ENCODE measurements around the gene WDR76.

The WDR76 gene

DNA sequence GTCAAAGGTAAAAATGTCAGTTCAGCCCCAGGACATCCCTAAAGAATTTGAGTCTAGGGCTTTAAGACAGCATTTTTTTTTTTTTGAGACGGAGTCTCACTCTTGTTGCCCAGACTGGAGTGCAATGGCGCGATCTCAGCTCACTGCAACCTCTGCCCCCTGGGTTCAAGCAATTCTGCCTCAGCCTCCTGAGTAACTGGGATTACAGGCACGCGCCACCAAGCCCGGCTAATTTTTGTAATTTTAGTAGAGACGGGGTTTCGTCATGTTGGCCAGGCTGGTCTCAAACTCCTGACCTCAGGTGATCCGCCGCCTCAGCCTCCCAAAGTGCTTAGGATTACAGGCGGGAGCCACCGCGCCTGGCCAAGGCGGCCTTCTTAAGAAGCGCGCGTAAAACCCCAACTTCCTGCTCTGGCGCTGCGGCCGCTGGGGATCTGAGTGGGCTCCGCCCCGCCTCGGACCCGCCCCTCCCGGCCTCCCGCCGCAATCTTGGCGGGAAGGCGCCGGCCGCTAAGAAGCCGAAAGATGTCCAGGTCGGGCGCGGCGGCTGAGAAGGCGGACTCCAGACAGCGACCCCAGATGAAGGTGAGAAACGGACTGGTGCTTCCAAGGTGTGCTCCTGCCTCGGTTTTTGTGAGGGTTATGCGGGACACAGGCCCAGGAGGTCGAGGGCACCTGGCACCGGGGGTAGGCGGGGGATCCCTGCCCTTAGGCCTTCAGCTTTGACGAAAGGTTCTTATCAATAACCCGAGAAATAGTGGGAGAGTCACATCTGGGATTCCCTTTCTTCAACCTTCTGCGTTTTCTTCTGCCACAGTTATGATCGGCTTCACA lies at the start of gene WDR76:
TSS of gene WDR76 (plus strand) at position 495 of the 834 bp plus-strand sequence. CDS start at position 526, 31 bp downstream.
- Histone ChIP-seq H3K9ac (peak within 1 kb of the TSS; percentile 89), H3K4me1 (ENCODE audit: low read depth, poor library complexity, severe bottlenecking) (peaks cover 50% of the 10 kb centered on the region), H4K20me1 (ENCODE audit: insufficient read depth) (no peaks in the 10 kb centered on the region), H3K4me2 (peak within 1 kb of the TSS; percentile 88), H3K79me2 (ENCODE audit: insufficient read depth, low read depth) (peaks cover 92% of the 10 kb centered on the region), H2AFZ (ENCODE audit: low read depth) (peak within 1 kb of the TSS; percentile 77), H3K36me3 (ENCODE audit: insufficient read depth) (no peaks in the 10 kb centered on the region; the same call in 1 of the 2 replicates), H3K27ac (peak within 1 kb of the TSS; percentile 74), H3K4me3 (IDR thresholded peaks at IDR 0.05; ENCODE audit: insufficient read depth, low read depth, low read length) (no peak within 1 kb of the TSS), H3K27me3 (ENCODE audit: insufficient read depth, low read depth) (no peaks in the 10 kb centered on the region)
- TF ChIP-seq, protein P1, sequence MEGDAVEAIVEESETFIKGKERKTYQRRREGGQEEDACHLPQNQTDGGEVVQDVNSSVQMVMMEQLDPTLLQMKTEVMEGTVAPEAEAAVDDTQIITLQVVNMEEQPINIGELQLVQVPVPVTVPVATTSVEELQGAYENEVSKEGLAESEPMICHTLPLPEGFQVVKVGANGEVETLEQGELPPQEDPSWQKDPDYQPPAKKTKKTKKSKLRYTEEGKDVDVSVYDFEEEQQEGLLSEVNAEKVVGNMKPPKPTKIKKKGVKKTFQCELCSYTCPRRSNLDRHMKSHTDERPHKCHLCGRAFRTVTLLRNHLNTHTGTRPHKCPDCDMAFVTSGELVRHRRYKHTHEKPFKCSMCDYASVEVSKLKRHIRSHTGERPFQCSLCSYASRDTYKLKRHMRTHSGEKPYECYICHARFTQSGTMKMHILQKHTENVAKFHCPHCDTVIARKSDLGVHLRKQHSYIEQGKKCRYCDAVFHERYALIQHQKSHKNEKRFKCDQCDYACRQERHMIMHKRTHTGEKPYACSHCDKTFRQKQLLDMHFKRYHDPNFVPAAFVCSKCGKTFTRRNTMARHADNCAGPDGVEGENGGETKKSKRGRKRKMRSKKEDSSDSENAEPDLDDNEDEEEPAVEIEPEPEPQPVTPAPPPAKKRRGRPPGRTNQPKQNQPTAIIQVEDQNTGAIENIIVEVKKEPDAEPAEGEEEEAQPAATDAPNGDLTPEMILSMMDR (conservative IDR thresholded peaks at IDR 0.05; ENCODE audit: low read depth, low read length): no peak

DNA sequence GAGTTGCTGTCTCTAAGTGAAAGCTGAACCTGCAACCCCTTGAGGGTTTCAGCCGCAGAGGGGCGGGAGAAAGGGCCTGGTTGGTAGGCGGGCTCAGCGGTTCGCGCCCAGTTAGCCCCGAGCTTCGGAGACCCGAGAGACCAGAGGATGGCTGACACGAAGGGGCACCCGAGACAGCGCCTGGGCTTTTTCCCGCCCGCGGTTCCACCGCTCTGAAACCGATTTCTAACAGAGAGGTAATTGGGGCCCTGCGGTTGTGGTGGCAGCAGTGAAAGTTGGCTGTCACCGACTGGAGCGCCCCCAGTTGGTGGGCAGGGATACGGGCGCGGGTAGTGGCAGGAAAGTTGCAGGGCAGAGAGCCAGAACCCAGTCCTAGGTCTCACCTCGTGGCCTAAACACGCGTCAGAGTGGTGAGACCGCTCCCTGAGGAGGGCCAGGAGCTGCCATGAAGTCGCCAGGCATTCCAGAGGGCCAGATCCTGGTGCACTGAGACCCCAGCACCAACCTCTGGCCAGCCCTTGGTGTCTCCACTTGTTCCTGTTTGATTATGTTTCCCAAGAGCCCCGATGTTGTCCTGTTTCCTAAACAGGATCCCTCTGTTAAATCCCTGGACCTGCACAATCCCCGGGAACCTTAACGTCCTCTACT lies 49.4 kb upstream of the WDR76 start:
- no peaks in the 10 kb centered on the region for H3K79me2 ChIP-seq (ENCODE audit: insufficient read depth, low read depth)
- H4K20me1 ChIP-seq (ENCODE audit: insufficient read depth): 0 out of 2 replicates have a peak, but pooled peaks cover 4% of the 10 kb centered on the region
- no peak overlapping the region; the same call in 1 of the 2 replicates for H3K9ac ChIP-seq
- H3K4me1 ChIP-seq (ENCODE audit: low read depth, poor library complexity, severe bottlenecking): peaks cover 10% of the 10 kb centered on the region
- no peak overlapping the region for H3K4me3 ChIP-seq (IDR thresholded peaks at IDR 0.05; ENCODE audit: insufficient read depth, low read depth, low read length)
- TF ChIP-seq, protein P1 (conservative IDR thresholded peaks at IDR 0.05; ENCODE audit: low read depth, low read length): peak; percentile 83
- H3K36me3 ChIP-seq (ENCODE audit: insufficient read depth): no peaks in the 10 kb centered on the region; the same call in 1 of the 2 replicates
- H2AFZ ChIP-seq (ENCODE audit: low read depth): peak overlapping the region; percentile 28; the same call in 1 of the 2 replicates
- H3K27me3 ChIP-seq (ENCODE audit: insufficient read depth, low read depth): peaks cover 33% of the 10 kb centered on the region
- peak overlapping the region; percentile 69 for H3K4me2 ChIP-seq
- H3K27ac ChIP-seq: no peak overlapping the region

DNA sequence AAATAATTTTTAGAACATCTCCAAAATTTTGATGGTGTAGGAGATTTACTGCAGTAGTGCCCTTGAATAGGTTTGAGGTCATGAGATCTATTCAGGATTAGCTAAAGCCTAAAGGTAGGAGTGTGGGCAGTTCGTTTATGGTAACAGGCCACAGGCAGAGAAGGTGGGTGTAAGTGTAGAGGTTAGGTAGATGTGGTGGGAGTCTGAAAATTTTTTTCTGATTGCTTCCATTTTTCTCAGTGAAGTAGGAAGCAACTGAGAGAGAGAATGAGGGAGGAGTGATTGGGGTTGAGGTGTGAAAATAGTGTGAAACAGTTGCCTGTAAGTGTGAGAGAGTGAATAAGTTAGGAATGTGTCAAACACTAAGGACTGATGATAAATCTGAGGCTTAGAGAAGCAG lies 47.8 kb upstream of the WDR76 start:
- Histone ChIP-seq H3K79me2 (ENCODE audit: insufficient read depth, low read depth) (no peaks in the 10 kb centered on the region), H3K36me3 (ENCODE audit: insufficient read depth) (no peaks in the 10 kb centered on the region), H3K4me3 (IDR thresholded peaks at IDR 0.05; ENCODE audit: insufficient read depth, low read depth, low read length) (no peak overlapping the region), H3K27ac (no peak overlapping the region), H3K4me1 (ENCODE audit: low read depth, poor library complexity, severe bottlenecking) (peaks cover 10% of the 10 kb centered on the region), H3K27me3 (ENCODE audit: insufficient read depth, low read depth) (peaks cover 38% of the 10 kb centered on the region), H2AFZ (ENCODE audit: low read depth) (no peak overlapping the region), H4K20me1 (ENCODE audit: insufficient read depth) (0 out of 2 replicates have a peak, but pooled peaks cover 4% of the 10 kb centered on the region), H3K9ac (no peak overlapping the region), H3K4me2 (no peak overlapping the region)
- TF ChIP-seq, protein P1 (conservative IDR thresholded peaks at IDR 0.05; ENCODE audit: low read depth, low read length): no peak

DNA sequence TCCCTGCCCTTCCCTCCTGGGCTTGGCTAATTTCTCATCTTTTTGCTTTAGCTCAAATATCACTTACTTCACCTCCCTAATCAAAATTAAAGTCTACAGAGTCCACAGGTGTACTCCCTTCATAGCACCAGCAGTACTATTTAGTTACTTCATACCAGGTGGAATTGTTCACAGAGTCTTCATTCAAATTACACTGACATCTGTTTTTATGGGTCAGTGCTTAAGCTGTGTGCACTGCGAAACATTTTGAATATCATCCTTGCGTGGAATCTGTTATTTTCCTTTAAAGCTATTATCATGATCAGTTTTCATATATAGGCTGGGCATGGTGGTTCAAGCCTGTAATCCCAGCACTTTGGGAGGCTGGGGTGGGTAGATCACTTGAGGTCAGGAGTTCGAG lies 37.4 kb upstream of the WDR76 start:
- no peak overlapping the region; the same call in 1 of the 2 replicates for H3K9ac ChIP-seq
- no peak overlapping the region for H3K27ac ChIP-seq
- peaks cover 20% of the 10 kb centered on the region for H3K4me1 ChIP-seq (ENCODE audit: low read depth, poor library complexity, severe bottlenecking)

More for the DNA sequence above, 37.4 kb upstream of the WDR76 start:
- no peak overlapping the region for H3K4me3 ChIP-seq (IDR thresholded peaks at IDR 0.05; ENCODE audit: insufficient read depth, low read depth, low read length)
- no peaks in the 10 kb centered on the region for H3K36me3 ChIP-seq (ENCODE audit: insufficient read depth)
- H4K20me1 ChIP-seq (ENCODE audit: insufficient read depth): no peaks in the 10 kb centered on the region
- peak overlapping the region; percentile 74 for H2AFZ ChIP-seq (ENCODE audit: low read depth)
- H3K4me2 ChIP-seq: peak overlapping the region; percentile 51
- H3K79me2 ChIP-seq (ENCODE audit: insufficient read depth, low read depth): peaks cover 22% of the 10 kb centered on the region
- TF ChIP-seq, protein P1 (conservative IDR thresholded peaks at IDR 0.05; ENCODE audit: low read depth, low read length): no peak
- H3K27me3 ChIP-seq (ENCODE audit: insufficient read depth, low read depth): no peaks in the 10 kb centered on the region; the same call in 1 of the 2 replicates
